Progenitor cell of endocrine pancreas (in vitro differentiated cells): Measurements from ENCODE around the gene AKR1B15. TPM values are rescaled to one million over a fixed set of nuclear protein-coding genes. Genes with fewer than 3 reads are reported as not detected.
A peak's percentile ranks its signal among the peaks of the same experiment; 100 is the strongest.
"Not testable (repeated sequence)": the region's sequence is repeated elsewhere in the genome, so short reads cannot be mapped to it uniquely, and the experiment has no call there.

Experiments
- DNase-seq: peaks from one replicate; pipeline ENCODE4 v3.0.0; 2021; ENCODE audit warnings: low spot score; ENCODE audit not compliant: unreplicated experiment
- H3K27ac Mint-ChIP-seq: 2 replicates; pipeline ENCODE4 v1.8.0; 2021; ENCODE audit warnings: mild to moderate bottlenecking, moderate library complexity, mixed read lengths
- H3K27me3 Mint-ChIP-seq: 2 replicates; pipeline ENCODE4 v1.8.0; 2021; ENCODE audit warnings: mixed read lengths
- H3K36me3 Mint-ChIP-seq: 2 replicates; pipeline ENCODE4 v1.8.0; 2022; ENCODE audit warnings: mixed read lengths; ENCODE audit not compliant: insufficient read depth
- H3K4me1 Mint-ChIP-seq: 2 replicates; pipeline ENCODE4 v1.8.0; 2021; ENCODE audit warnings: low read depth, mixed read lengths
- H3K4me3 Mint-ChIP-seq: 2 replicates; pipeline ENCODE4 v1.8.0; 2021; ENCODE audit warnings: low read depth, mild to moderate bottlenecking, moderate library complexity, mixed read lengths
- H3K9me3 Mint-ChIP-seq: 2 replicates; pipeline ENCODE4 v1.8.0; 2021; ENCODE audit warnings: low read depth, mixed read lengths
- CTCF ChIP-seq: fragments of 200-600 bp; sonication (generic); IDR thresholded peaks from one replicate; pipeline ENCODE4 v1.5.0; 2021; ENCODE audit warnings: antibody characterized with exemption, mild to moderate bottlenecking; ENCODE audit not compliant: unreplicated experiment
- total RNA-seq: library from RNA; stranded (reverse); gene quantifications from 2 replicates; pipeline ENCODE4 v1.2.1, GENCODE V29; 2021

AKR1B15 gene
- total RNA-seq, 1 donor from 2014 or later: not detected

- no peak overlapping the region for H3K27ac Mint-ChIP-seq
- no peaks in the 10 kb centered on the region for H3K9me3 Mint-ChIP-seq
- no peak overlapping the region for H3K4me3 Mint-ChIP-seq
- no peak for TF ChIP-seq CTCF
- H3K4me1 Mint-ChIP-seq: peaks cover 2% of the 10 kb centered on the region
- no peak for DNase-seq
- H3K36me3 Mint-ChIP-seq: no peaks in the 10 kb centered on the region
- H3K27me3 Mint-ChIP-seq: peaks cover 3% of the 10 kb centered on the region
Measured at GRCh38 chr7:134557391-134557790, 8.5 kb downstream of the AKR1B15 start.

GRCh38 chr7:134558370-134558769 lies 9.5 kb downstream of the AKR1B15 start:
- Mint-ChIP-seq H3K27me3 (peaks cover 3% of the 10 kb centered on the region), H3K4me1 (peaks cover 2% of the 10 kb centered on the region), H3K36me3 (no peaks in the 10 kb centered on the region), H3K4me3 (no peak overlapping the region), H3K9me3 (no peaks in the 10 kb centered on the region), H3K27ac (no peak overlapping the region)
- no peak for TF ChIP-seq CTCF
- DNase-seq: no peak

- not testable (repeated sequence) for H3K4me3 Mint-ChIP-seq, H3K27ac Mint-ChIP-seq, DNase-seq, H3K9me3 Mint-ChIP-seq, H3K36me3 Mint-ChIP-seq, H3K27me3 Mint-ChIP-seq
- peaks cover 10% of the 10 kb centered on the region for H3K4me1 Mint-ChIP-seq
Measured at GRCh38 chr7:134561616-134562015, 12.7 kb downstream of the AKR1B15 start.

GRCh38 chr7:134562136-134562535 lies 13.2 kb downstream of the AKR1B15 start:
- peaks cover 4% of the 10 kb centered on the region for H3K9me3 Mint-ChIP-seq
- no peak for DNase-seq
- no peak overlapping the region for H3K27ac Mint-ChIP-seq
- H3K36me3 Mint-ChIP-seq: no peaks in the 10 kb centered on the region
- no peak for TF ChIP-seq CTCF
- H3K4me1 Mint-ChIP-seq: peaks cover 10% of the 10 kb centered on the region
- H3K4me3 Mint-ChIP-seq: no peak overlapping the region
- peaks cover 8% of the 10 kb centered on the region for H3K27me3 Mint-ChIP-seq

GRCh38 chr7:134563398-134563749 lies 14.5 kb downstream of the AKR1B15 start:
- not testable (repeated sequence) for DNase-seq, H3K36me3 Mint-ChIP-seq, H3K4me1 Mint-ChIP-seq, H3K9me3 Mint-ChIP-seq, H3K4me3 Mint-ChIP-seq
- H3K27me3 Mint-ChIP-seq: peaks cover 11% of the 10 kb centered on the region
- peak overlapping the region; percentile 6 for H3K27ac Mint-ChIP-seq

GRCh38 chr7:134565643-134566136 lies 16.8 kb downstream of the AKR1B15 start:
- H3K27ac Mint-ChIP-seq: no peak overlapping the region
- H3K27me3 Mint-ChIP-seq: peaks cover 11% of the 10 kb centered on the region
- DNase-seq: no peak
- H3K9me3 Mint-ChIP-seq: peaks cover 8% of the 10 kb centered on the region
- no peaks in the 10 kb centered on the region for H3K36me3 Mint-ChIP-seq
- H3K4me1 Mint-ChIP-seq: peaks cover 9% of the 10 kb centered on the region
- H3K4me3 Mint-ChIP-seq: no peak overlapping the region
- TF ChIP-seq CTCF: no peak
